ENCODE measurements around the gene NIPBL.
"Not testable (repeated sequence)": the region's sequence is repeated elsewhere in the genome, so short reads cannot be mapped to it uniquely, and the experiment has no call there.

DNA sequence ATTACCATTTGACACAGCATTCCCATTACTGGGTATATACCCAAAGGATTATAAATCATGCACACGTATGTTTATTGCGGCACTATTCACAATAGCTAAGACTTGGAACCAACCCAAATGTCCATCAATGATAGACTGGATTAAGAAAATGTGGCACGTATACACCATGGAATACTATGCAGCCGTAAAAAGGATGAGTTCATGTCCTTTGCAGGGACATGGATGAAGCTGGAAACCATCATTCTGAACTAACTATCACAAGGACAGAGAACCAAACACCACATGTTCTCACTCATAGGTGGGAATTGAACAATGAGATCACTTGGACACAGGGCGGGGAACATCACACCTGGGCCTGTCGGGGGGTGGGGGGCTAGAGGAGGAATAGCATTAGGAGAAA lies 23.7 kb upstream of the NIPBL start:
- TF ChIP-seq CTCF (IDR thresholded peaks at IDR 0.05; ENCODE audit: borderline replicate concordance, extremely low read depth, low read length, poor library complexity, severe bottlenecking); EZH2 (IDR thresholded peaks at IDR 0.05; ENCODE audit: borderline replicate concordance, low read depth, low read length, severe bottlenecking): not testable (repeated sequence)
